NCI-H1048 (cell line): Measurements from ENCODE around the gene PGRMC2.

ENCODE experiments used
- DNase-seq: peaks from one replicate; lab custom pipeline; 2025; lab: John Stamatoyannopoulos, UW

PGRMC2 gene

GRCh38 chr4:128220286-128221235 is 67.1 kb downstream of the PGRMC2 start:
- no peak for DNase-seq
